ENCODE measurements around the gene RALGAPA1. TPM values are rescaled to one million over a fixed set of nuclear protein-coding genes. Genes with fewer than 3 reads are reported as not detected.
"Not testable (repeated sequence)": the region's sequence is repeated elsewhere in the genome, so short reads cannot be mapped to it uniquely, and the experiment has no call there.

RALGAPA1 gene
- total RNA-seq, 1 experiment from 2014 or later, result 52.8 TPM

- DNase-seq (ENCODE audit: extremely low read depth, low read depth), result no peak
Observed at GRCh38 chr14:35822501-35822900, 13.4 kb upstream of the RALGAPA1 start.

DNA sequence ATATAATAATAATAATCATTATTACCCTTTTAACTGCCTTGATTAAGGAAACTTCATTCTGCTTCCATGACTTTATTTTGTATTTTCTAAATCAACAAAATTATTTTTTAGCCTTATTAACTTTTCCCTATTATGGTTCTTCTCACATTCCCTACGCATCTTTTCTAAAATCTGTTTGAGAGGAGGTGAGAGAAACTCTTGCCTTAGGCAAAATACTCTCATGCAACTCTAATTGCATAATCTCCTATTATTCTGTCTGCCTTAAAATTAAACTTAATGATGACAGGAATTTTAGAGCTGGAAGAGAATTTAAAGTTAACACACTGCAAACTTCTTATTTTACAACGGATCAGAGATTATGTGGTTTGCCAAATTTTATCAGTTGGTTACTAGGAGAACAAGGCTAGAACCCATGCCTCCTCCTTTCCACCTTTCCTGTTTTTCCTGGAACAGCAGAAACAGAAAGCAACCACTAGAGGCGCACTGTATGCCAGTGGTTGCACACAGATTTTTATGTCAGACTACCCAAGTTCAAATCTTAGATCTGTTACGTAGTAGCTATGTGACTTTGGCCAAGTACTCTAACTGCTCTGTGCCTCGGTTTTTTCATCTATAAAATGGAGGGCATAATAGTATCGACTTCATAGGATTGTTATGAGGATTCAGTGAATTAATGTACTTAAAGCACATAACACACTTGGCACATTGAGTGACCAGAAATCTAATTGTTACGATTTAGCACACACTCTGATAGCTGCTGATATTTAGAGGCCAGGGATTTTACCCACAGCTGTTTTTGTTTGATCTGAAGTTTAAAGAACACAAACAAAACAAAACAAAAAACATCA is 12.7 kb upstream of the RALGAPA1 start:
- DNase-seq (ENCODE audit: extremely low read depth, low read depth), result peak; percentile 28

DNA sequence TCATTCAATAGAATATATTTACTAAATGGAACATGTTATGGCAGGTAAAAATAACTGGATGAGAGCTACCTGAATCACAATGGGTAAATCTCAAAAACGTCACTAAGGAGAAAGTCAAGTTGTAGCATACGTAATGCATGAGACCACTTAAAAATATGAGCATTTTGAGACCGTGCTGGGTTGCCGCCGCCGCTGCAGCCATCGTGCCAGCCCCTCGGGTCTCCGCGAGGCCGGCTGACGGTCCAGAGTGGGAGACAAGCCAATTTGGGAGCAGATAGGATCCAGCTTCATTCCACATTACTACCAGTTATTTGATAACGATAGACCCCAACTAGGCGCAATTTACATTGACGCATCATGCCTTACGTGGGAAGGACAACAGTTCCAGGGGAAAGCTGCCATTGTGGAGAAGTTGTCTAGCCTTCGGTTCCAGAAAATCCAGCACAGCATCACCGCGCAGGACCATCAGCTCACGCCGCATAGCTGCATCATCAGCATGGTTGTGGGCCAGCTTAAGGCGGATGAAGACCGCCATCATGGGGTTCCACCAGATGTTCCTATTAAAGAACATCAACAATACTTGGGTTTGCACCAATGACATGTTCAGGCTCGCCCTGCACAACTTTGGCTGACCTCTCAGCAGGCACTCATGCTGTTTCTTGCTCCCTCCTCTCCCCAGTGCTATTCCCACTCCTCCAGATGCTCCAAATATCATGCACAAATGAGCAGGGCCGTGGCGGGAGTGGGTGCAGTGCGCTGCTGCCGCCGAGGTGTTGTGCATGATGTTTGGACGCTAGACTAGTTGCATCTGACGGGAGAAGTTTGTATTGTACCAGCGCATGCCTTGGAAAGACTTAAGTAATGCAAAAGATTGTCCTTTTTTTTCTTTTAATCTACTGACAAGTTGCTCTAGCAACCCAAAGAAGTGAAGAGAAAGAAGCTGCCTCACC is 10.8 kb upstream of the RALGAPA1 start:
- DNase-seq (ENCODE audit: extremely low read depth, low read depth), result no peak

DNA sequence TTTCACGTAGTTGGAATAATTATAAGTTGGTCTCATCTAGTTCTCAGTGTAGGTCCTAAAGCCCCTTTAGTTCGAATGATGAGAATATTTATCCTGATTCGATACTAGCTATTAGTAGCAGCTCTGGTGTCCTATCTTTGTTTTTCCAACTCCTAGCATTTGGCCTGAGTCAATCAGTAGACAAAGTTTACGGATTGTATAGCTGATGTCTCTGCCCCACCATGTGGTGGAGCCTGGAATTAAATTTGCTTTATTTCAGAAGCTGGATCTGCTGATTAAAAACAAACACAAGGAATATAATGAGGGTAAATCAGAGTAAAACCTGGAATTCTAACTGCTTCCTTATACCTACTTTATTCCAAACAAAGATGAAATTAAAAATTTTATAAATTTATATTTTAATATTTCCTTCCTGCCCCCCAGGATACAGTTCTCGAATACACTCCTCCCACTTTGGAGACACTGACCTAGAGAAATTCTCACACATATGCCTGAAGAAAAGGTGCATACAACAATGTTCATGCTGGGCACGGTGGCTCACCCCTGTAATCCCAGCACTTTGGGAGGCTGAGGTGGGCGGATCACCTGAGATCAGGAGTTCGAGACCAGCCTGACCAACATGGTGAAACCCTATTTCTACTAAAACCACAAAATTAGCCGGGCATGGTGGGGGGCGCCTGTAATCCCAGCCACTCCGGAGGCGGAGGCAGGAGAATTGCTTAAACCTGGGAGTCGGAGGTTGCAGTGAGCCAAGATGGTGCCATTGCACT is 9.4 kb upstream of the RALGAPA1 start:
- peak; percentile 34 for DNase-seq (ENCODE audit: extremely low read depth, low read depth)

- peak; percentile 79 for DNase-seq (ENCODE audit: extremely low read depth, low read depth)
Observed at GRCh38 chr14:35814371-35815005, 5.4 kb upstream of the RALGAPA1 start.

DNA sequence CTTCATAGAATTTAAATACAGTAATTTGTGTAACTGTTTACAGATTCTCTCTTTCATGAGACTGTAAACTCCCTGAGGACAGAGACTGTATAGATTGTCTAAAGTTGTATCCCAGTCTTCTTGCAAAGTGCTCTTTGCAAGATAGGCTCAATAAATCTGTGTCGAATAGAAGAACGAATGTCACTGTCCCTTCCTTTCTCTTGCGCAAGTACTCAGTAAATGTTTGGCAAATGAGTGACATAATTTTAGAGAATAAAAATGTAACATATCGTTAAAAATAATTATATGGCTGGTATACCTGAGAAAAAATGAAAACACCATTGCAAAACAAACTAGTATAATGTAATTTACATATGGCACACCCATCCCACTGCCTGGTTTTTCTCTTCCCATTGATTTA is 1.9 kb upstream of the RALGAPA1 start:
- DNase-seq (ENCODE audit: extremely low read depth, low read depth), result no peak

- no peak for DNase-seq (ENCODE audit: extremely low read depth, low read depth)
Observed at GRCh38 chr14:35809597-35809996, 502 bp upstream of the RALGAPA1 start.

- no peak for DNase-seq (ENCODE audit: extremely low read depth, low read depth)
Observed at GRCh38 chr14:35808076-35808637, 938 bp downstream of the RALGAPA1 start.

GRCh38 chr14:35807131-35807961 is 1.7 kb downstream of the RALGAPA1 start:
- DNase-seq (ENCODE audit: extremely low read depth, low read depth), result no peak

GRCh38 chr14:35806006-35806907 is 2.8 kb downstream of the RALGAPA1 start:
- DNase-seq (ENCODE audit: extremely low read depth, low read depth), result no peak

DNA sequence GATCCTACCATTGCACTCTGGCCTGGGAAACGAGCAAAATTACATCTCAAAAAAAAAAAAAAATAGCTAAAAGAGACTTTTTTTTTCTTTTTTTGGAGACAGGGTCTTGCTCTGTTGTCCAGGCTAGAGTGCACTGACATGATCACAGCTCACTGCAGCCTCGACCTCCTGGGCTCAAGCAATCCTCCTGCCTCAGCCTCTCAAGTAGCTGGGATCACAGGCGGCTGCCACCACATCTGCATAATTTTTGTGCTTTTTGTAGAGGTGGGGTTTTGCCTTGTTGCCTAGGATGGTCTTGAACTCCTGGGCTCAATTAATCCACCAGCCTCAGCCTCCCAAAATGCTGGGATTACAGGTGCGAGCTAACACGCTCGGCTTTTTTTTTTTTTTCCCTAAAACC is 11.3 kb downstream of the RALGAPA1 start:
- DNase-seq (ENCODE audit: extremely low read depth, low read depth), result no peak

GRCh38 chr14:35789651-35790050 is 19.4 kb downstream of the RALGAPA1 start:
- DNase-seq (ENCODE audit: extremely low read depth, low read depth), result no peak

DNA sequence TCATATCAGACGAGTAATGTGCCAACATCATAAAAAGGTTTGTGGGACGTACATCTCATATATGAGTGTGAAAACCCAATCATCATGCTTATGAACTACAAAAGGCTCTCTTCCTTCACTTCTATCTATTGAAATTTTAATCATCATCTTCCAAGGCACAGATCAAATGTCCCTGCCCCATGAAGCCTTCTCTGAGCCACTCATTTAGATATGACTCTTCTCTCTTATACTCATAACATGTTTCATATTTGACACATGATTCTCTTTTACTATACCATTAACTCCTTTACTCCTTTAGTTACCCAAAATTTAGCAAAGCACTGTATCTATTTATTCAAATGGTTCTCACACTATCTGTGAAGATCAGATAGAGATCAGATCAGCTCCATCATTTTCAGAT is 22.2 kb downstream of the RALGAPA1 start:
- no peak for DNase-seq (ENCODE audit: extremely low read depth, low read depth)

GRCh38 chr14:35783699-35784098 is 25.4 kb downstream of the RALGAPA1 start:
- no peak for DNase-seq (ENCODE audit: extremely low read depth, low read depth)

DNA sequence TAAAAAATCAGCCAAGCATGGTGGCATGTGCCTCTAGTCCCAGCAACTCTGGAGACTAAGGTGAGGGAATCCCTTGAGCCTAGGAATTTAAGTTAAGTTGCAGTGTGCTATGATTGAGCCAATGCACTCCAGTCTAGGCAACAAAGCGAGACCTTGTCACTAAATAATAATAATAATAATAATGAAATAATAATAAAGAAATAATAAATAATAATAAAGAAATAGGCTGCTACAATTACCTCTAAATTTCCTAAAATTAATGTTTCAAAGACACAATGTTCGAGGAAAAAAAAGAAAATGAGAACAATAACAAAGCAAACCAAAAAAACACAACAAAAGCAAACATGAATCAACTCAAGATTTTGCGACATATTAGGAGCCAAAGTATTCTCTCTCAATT is 29.7 kb downstream of the RALGAPA1 start:
- DNase-seq (ENCODE audit: extremely low read depth, low read depth), result no peak

GRCh38 chr14:35777550-35777949 is 31.5 kb downstream of the RALGAPA1 start:
- not testable (repeated sequence) for DNase-seq (ENCODE audit: extremely low read depth, low read depth)

DNA sequence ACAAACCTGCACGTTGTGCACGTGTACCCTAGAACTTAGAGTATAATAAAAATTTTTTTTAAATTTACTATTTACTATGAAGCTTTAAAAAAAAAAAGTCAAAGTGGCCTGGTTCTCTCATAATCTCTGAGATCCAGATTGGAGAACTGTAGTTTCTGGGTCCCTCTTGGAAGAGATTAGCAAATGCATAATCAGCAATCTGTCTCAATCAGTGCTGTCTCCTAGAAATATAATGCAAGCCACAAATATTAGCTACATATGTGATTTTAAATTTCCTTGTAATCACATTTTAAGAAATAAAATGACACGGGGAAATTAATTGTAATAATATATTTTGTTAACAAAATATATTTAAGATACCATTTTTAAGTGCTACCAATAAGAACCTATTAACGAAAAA is 32.3 kb downstream of the RALGAPA1 start:
- DNase-seq (ENCODE audit: extremely low read depth, low read depth), result no peak

DNA sequence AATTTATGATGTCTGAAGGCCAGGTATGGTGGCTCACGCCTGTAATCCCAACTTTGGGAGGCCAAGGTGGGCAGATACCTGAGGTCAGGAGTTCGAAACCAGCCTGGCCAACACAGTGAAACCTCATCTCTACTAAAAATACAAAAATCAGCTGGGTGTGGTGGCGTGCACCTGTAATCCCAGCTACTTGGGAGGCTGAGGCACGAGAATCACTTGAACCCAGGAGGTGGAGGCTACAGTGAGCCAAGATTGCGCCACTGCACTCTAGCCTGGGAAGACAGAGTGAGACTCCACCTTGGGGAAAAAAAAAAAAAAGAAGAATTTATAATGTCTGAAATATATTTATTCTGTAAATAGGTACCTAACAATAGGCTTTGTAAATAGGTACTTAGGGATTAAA is 33.0 kb downstream of the RALGAPA1 start:
- DNase-seq (ENCODE audit: extremely low read depth, low read depth), result not testable (repeated sequence)

All from NCI-H460 (cell line).